Colonic mucosa (tissue), 4 donors: ENCODE data around the gene SPOCK2. TPM values are rescaled to one million over a fixed set of nuclear protein-coding genes. Genes with fewer than 3 reads are reported as not detected.

ENCODE experiments used
- DNase-seq: peaks from one replicate; pipeline ENCODE4 v3.0.0-alpha.2; 2020
- H3K27ac ChIP-seq: fragments of 200-600 bp; one replicate; pipeline ENCODE4 v1.8.0; 2021
- H3K27me3 ChIP-seq: fragments of 200-600 bp; one replicate; pipeline ENCODE4 v1.8.0; 2021
- H3K36me3 ChIP-seq: fragments of 200-600 bp; one replicate; pipeline ENCODE4 v1.8.0; 2021
- H3K4me1 ChIP-seq: fragments of 200-600 bp; one replicate; pipeline ENCODE4 v1.8.0; 2021; ENCODE audit warnings: mild to moderate bottlenecking
- H3K4me3 ChIP-seq: fragments of 200-600 bp; one replicate; pipeline ENCODE4 v1.8.0; 2021
- H3K9ac ChIP-seq, 2 donors: one replicate each; pipeline ENCODE4 v1.7.0; 2013; ENCODE audit warnings: control low read depth in 2 of 2, low read depth in 2 of 2, low read length in 2 of 2
- H3K9me3 ChIP-seq: fragments of 200-600 bp; one replicate; pipeline ENCODE4 v1.8.0; 2021
- intact Hi-C: fragments of 100-400 bp; cut with DNase I; formaldehyde crosslinking; loops from one replicate; pipeline ENCODE4 v1.14.1; 2022
- total RNA-seq, 2 donors: library from RNA; stranded (reverse); fragmentation: NEBNext Ultra II Directional in 1 of 2; extraction: Animal tissue kit (Norgen Biotek cat#: 25700) in 1 of 2; gene quantifications; one replicate each; pipeline ENCODE4 v1.2.1, GENCODE V29; 2021
- TF ChIP-seq, protein P1 (sequence below): fragments of 200-600 bp; IDR thresholded peaks from one replicate; pipeline ENCODE4 v1.8.0; 2022; ENCODE audit warnings: antibody characterized with exemption, mild to moderate bottlenecking
- donor health status: healthy.
- donor health status: DM: no; HTN: no; CAD: no.
- donor health status: DM: no; HTN: no; CAD: no.

Gene SPOCK2
- total RNA-seq, 2 donors from 2014 or later = 4.7 to 6.5 TPM

DNA sequence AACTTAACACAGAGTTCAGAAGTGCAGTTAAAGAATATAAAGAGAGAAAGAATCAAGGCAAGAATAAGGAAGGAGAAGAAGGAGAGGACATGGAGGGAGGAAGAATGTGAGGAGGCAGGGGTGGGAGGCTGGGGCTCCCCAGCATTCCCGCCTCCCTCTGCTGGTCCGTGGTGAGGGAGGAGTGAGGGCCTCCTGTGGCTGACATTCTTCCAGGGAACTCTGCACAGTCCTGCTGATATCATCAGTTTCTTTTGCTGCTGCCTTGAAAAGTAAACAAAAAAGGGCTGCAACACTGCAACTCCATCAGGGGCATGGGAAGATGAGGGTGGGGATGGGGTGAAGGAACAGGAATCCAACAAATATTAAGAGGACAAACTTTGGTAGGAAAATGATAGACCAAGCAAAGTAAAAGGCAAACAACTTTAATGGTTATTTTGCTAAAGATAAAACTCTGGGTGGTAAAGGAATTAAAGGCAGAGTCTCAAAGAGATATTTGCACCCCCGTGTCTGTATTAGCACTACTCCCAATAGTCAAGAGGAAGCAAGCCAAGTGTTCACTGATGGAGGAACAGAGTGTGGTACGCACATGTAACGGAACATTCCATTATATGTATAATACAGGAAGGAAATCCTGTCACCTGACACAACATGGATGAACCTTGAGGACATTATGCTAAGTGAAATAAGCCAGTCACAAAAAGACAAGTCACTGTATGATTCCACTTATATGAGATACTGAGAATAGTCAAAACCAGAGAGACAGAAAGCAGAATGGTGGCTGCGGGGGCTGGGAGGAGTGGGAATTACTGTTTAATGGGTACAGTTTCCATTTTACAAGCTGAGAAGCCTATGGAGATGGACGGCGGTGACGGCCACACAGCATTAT lies 8.0 kb upstream of the SPOCK2 start:
- Histone ChIP-seq H3K36me3 (no peaks in the 10 kb centered on the region), H3K27ac (no peak overlapping the region)

DNA sequence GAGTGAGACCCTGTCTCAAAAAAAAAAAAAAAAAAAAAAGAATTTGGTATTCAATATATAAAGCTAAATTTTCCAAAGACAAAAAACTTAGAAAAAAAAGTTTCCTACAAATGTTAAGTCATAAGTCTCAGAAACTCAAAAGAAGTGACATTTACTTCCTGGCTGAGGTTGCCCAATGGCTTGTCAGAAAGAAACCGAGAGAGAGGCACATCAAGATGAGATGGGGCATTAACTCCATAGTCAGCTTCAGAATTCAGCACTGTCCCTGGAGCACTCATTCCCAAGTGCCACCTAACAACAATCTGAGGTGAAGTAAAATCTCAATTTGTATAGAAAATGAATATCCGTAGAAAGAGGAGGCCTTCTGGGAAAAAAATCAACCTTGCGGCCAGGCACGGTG lies 6.8 kb upstream of the SPOCK2 start:
- H3K4me3 ChIP-seq = no peak overlapping the region
- H3K4me1 ChIP-seq = peaks cover 11% of the 10 kb centered on the region
- no peaks in the 10 kb centered on the region for H3K36me3 ChIP-seq
- intact Hi-C loops = no loop called here
- H3K9me3 ChIP-seq = no peaks in the 10 kb centered on the region
- H3K27ac ChIP-seq = no peak overlapping the region
- DNase-seq = no peak
- no peak overlapping the region for H3K9ac ChIP-seq
- H3K27me3 ChIP-seq = no peaks in the 10 kb centered on the region
- TF ChIP-seq, protein P1, sequence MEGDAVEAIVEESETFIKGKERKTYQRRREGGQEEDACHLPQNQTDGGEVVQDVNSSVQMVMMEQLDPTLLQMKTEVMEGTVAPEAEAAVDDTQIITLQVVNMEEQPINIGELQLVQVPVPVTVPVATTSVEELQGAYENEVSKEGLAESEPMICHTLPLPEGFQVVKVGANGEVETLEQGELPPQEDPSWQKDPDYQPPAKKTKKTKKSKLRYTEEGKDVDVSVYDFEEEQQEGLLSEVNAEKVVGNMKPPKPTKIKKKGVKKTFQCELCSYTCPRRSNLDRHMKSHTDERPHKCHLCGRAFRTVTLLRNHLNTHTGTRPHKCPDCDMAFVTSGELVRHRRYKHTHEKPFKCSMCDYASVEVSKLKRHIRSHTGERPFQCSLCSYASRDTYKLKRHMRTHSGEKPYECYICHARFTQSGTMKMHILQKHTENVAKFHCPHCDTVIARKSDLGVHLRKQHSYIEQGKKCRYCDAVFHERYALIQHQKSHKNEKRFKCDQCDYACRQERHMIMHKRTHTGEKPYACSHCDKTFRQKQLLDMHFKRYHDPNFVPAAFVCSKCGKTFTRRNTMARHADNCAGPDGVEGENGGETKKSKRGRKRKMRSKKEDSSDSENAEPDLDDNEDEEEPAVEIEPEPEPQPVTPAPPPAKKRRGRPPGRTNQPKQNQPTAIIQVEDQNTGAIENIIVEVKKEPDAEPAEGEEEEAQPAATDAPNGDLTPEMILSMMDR = no peak

More for the DNA sequence above, 8.0 kb upstream of the SPOCK2 start:
- H3K9me3 ChIP-seq = no peaks in the 10 kb centered on the region
- TF ChIP-seq, protein P1 = no peak
- no peak overlapping the region for H3K9ac ChIP-seq
- no peak overlapping the region for H3K4me3 ChIP-seq
- no peak for DNase-seq
- H3K27me3 ChIP-seq = no peaks in the 10 kb centered on the region
- H3K4me1 ChIP-seq = peaks cover 11% of the 10 kb centered on the region
- intact Hi-C loops = no loop called here

DNA sequence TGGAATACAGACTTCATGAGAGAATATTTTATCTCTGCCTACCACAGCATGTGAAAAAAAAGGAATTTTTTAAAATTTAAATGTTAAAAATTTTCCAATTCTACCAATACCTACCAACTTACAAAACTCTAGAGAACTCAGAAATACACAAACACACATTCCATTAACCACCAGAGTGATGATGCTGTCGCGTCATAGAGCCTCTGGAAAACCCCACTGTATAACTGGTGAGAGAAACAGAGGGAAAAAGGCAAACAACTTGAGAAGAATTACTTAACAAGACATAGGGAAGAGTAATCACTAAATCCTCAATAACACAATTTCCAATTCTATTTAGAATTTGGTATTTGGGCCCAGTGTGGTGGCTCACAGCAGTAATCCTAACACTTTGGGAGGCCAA lies 6.2 kb upstream of the SPOCK2 start:
- Histone ChIP-seq H3K4me1 (peaks cover 10% of the 10 kb centered on the region), H3K9me3 (no peaks in the 10 kb centered on the region), H3K27me3 (no peaks in the 10 kb centered on the region), H3K9ac (no peak overlapping the region), H3K4me3 (no peak overlapping the region), H3K36me3 (no peaks in the 10 kb centered on the region), H3K27ac (no peak overlapping the region)
- intact Hi-C loops = no loop called here
- TF ChIP-seq, protein P1 = no peak
- no peak for DNase-seq

DNA sequence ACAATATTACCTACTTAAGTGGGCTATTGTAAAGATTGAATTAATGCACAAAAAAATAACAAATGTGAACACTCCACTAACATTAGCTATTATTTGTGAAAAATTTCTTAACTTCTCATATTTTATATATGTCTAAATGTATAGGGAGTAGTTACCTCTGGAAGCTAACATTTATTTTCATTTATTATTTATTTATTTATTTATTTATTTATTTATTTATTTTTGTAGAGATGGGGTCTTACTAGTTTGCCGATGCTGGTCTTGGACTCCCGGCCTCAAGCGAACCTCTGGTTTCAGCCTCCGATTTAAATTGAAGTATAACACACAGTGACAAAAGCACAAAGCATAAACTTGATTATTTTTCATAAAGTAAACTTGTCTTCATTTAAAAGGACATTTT lies 5.1 kb upstream of the SPOCK2 start:
- Histone ChIP-seq H3K4me1 (peaks cover 5% of the 10 kb centered on the region), H3K36me3 (no peaks in the 10 kb centered on the region), H3K9ac (no peak overlapping the region), H3K27ac (no peak overlapping the region), H3K9me3 (no peaks in the 10 kb centered on the region), H3K27me3 (peaks cover 6% of the 10 kb centered on the region), H3K4me3 (no peak overlapping the region)
- intact Hi-C loops = no loop called here
- TF ChIP-seq, protein P1 = no peak
- no peak for DNase-seq

DNA sequence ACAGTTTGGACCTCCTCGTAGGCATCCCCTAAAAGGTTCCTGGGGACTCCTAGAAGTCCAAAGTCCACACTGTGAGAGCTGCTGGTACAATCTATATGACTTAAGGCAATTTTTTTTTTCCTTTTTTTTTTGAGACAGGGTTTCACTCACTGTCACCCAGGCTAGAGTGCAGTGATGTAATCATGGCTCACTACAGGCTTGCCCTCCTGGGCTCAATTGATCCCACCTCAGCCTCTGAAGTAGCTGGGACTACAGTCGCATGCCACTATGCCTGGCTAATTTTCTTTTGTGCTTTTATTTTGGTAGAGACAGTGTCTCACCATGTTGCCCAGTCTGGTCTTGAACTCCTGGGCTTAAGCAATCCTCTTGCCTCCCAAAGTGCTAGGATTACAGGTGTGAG lies 4.6 kb upstream of the SPOCK2 start:
- H3K36me3 ChIP-seq = no peaks in the 10 kb centered on the region
- peaks cover 10% of the 10 kb centered on the region for H3K27me3 ChIP-seq
- peaks cover 5% of the 10 kb centered on the region for H3K4me1 ChIP-seq
- H3K9me3 ChIP-seq = no peaks in the 10 kb centered on the region
- DNase-seq = no peak
- no peak overlapping the region for H3K4me3 ChIP-seq
- TF ChIP-seq, protein P1 = no peak
- H3K9ac ChIP-seq = no peak overlapping the region
- intact Hi-C loops = no loop called here
- H3K27ac ChIP-seq = no peak overlapping the region
